IMR-90 (cell line): Measurements from ENCODE around the gene PLCXD1.

Experiments used
- CHD1 ChIP-seq: IDR thresholded peaks from 2 replicates; pipeline ENCODE4 v1.6.1; 2012; ENCODE audit warnings: low read depth, low read length, improper control_type of control experiment
- MAFK ChIP-seq: IDR thresholded peaks from 2 replicates; pipeline ENCODE4 v1.6.1; 2012; ENCODE audit warnings: low read depth, low read length, improper control_type of control experiment
- POLR2A ChIP-seq: IDR thresholded peaks from 2 replicates; pipeline ENCODE4 v1.6.1; 2012; ENCODE audit warnings: mild to moderate bottlenecking, low read depth, low read length
- TF ChIP-seq, protein P1 (sequence below): conservative IDR thresholded peaks from 2 replicates; pipeline ENCODE4 v1.5.1; 2012; ENCODE audit warnings: mild to moderate bottlenecking, low read depth, low read length, improper control_type of control experiment

DNA sequence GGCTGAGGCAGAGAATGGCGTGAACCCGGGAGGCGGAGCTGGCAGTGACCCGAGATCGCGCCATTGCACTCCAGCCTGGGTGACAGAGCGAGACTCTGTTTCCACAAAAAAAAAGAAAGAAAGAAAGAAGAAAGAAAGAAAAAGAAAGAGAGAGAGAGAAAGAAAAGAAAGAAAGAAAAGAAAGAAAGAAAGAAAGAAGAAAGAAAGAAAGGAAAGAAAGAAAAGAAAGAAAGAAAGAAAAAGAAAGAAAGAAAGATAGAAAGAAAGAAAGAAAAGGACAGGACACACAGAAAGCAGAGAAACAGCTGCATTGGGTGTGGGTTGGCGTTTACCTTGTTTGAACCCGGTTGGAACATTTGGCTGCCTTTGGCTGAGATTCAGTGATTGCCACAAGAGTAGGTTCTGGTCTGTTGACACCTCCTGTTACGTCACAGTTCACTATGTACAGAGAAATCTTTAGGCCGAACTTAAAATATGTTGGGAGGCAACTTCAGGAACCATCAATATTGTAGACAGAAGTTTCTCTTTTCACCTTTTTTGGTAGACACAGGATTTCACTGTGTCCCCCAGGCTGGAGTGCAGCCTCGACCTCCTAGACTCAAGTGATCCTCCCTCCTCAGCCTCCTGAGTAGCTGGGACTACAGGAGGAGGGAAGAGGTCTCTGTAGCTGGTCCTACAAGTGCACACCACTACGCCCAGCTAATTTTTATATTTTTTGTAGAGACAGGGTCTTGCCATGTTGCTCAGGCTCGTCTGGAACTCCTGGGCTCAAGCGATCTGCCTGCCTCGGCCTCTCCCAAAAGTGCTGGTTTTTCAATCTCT lies 16.3 kb upstream of the PLCXD1 start:
- TF ChIP-seq, protein P1, sequence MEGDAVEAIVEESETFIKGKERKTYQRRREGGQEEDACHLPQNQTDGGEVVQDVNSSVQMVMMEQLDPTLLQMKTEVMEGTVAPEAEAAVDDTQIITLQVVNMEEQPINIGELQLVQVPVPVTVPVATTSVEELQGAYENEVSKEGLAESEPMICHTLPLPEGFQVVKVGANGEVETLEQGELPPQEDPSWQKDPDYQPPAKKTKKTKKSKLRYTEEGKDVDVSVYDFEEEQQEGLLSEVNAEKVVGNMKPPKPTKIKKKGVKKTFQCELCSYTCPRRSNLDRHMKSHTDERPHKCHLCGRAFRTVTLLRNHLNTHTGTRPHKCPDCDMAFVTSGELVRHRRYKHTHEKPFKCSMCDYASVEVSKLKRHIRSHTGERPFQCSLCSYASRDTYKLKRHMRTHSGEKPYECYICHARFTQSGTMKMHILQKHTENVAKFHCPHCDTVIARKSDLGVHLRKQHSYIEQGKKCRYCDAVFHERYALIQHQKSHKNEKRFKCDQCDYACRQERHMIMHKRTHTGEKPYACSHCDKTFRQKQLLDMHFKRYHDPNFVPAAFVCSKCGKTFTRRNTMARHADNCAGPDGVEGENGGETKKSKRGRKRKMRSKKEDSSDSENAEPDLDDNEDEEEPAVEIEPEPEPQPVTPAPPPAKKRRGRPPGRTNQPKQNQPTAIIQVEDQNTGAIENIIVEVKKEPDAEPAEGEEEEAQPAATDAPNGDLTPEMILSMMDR = no peak
- TF ChIP-seq POLR2A = no peak
- TF ChIP-seq CHD1 = no peak
- no peak for TF ChIP-seq MAFK
